B cell (primary cell): ENCODE results near the gene DEGS1. TPM values are rescaled to one million over a fixed set of nuclear protein-coding genes. Genes with fewer than 3 reads are reported as not detected.

ENCODE experiments used
- ATAC-seq: fragments of 200-7000 bp; cut with Tn5 transposase; one replicate; pipeline ENCODE4 v1.10.0; 2021; ENCODE audit warnings: low read depth, mild to moderate bottlenecking, moderate number of reproducible peaks, moderate library complexity
- CTCF ChIA-PET: fragments of 350-600 bp; sonication (Branson Sonifier 250); formaldehyde crosslinking; loops from one replicate; lab custom pipeline; 2021; ENCODE audit warnings: antibody characterized with exemption, inconsistent platforms; lab: Charles Lee
- POLR2A ChIA-PET: fragments of 350-600 bp; sonication (Branson Sonifier 250); formaldehyde crosslinking; loops from one replicate; lab custom pipeline; 2021; ENCODE audit warnings: antibody characterized with exemption; lab: Charles Lee
- DNase-seq: peaks from one replicate; pipeline ENCODE4 v3.0.0; 2013
- H2AFZ ChIP-seq: 2 replicates; pipeline ENCODE4 v1.6.1; 2012; ENCODE audit warnings: mild to moderate bottlenecking, low read depth, low read length; ENCODE audit not compliant: insufficient read depth, poor library complexity, severe bottlenecking
- H3K27ac ChIP-seq, 2 donors: 1 replicate in 1 of 2; 2 replicates in 1 of 2; pipeline ENCODE4 v1.5.1; 2012 to 2013; ENCODE audit warnings: low read length in 2 of 2, mild to moderate bottlenecking in 2 of 2, moderate library complexity in 1 of 2
- H3K27me3 ChIP-seq, 4 experiments: fragments of 200-600 bp in 1 of 4; sonication (generic) in 1 of 4; replicated peaks in 1 of 4; 1 replicate in 2 of 4; 2 replicates in 2 of 4; pipeline versions ENCODE4 v1.6.1 to v1.7.0; 2013 to 2016; ENCODE audit warnings: low read length in 3 of 4, mild to moderate bottlenecking in 2 of 4, mixed read lengths in 1 of 4, moderate library complexity in 1 of 4; ENCODE audit not compliant: insufficient read depth in 4 of 4, control insufficient read depth in 3 of 4; ENCODE audit errors: control extremely low read depth in 1 of 4
- H3K36me3 ChIP-seq, 2 experiments: replicated peaks in 1 of 2; 1 replicate in 1 of 2; 2 replicates in 1 of 2; pipeline versions ENCODE4 v1.6.1 to v1.7.1; 2013; ENCODE audit warnings: low read length in 1 of 2; ENCODE audit not compliant: insufficient read depth in 2 of 2, control insufficient read depth in 1 of 2; ENCODE audit errors: control extremely low read depth in 1 of 2, extremely low read depth in 1 of 2
- H3K4me1 ChIP-seq, 2 donors: fragments of 200-600 bp in 1 of 2; sonication (generic) in 1 of 2; 1 replicate in 1 of 2; 2 replicates in 1 of 2; pipeline versions ENCODE4 v1.5.1 to v1.6.1; 2013 to 2017; ENCODE audit warnings: low read length in 2 of 2; ENCODE audit not compliant: control insufficient read depth in 2 of 2, insufficient read depth in 2 of 2
- H3K4me2 ChIP-seq: replicated peaks from 2 replicates; pipeline ENCODE3; 2012; ENCODE audit warnings: mild to moderate bottlenecking, low read depth, low read length; ENCODE audit not compliant: poor library complexity, severe bottlenecking
- H3K4me3 ChIP-seq, 5 experiments: fragments of 200-600 bp in 1 of 5; sonication (generic) in 1 of 5; 1 replicate in 3 of 5; 2 replicates in 2 of 5; pipeline versions ENCODE4 v1.5.1 to v1.7.0; 2011 to 2016; ENCODE audit warnings: low read length in 4 of 5, mild to moderate bottlenecking in 4 of 5, low read depth in 2 of 5, control low read depth in 1 of 5, moderate library complexity in 1 of 5; ENCODE audit not compliant: insufficient read depth in 1 of 5; ENCODE audit errors: control extremely low read depth in 1 of 5, extremely low read depth in 1 of 5
- H3K79me2 ChIP-seq: fragments of 200-600 bp; sonication (generic); one replicate; pipeline ENCODE4 v1.6.0; 2016; ENCODE audit warnings: low read length; ENCODE audit not compliant: control insufficient read depth, insufficient read depth
- H3K9ac ChIP-seq: fragments of 200-600 bp; sonication (generic); 2 replicates; pipeline ENCODE4 v1.6.1; 2017; ENCODE audit warnings: mild to moderate bottlenecking, low read length, moderate library complexity
- H3K9me3 ChIP-seq, 3 donors: one replicate each; pipeline versions ENCODE4 v1.6.1 to v1.7.1; 2013; ENCODE audit warnings: low read length in 2 of 3; ENCODE audit not compliant: control insufficient read depth in 2 of 3, insufficient read depth in 1 of 3; ENCODE audit errors: control extremely low read depth in 1 of 3
- H4K20me1 ChIP-seq: 2 replicates; pipeline ENCODE4 v1.6.0; 2012; ENCODE audit warnings: mild to moderate bottlenecking, low read length; ENCODE audit not compliant: insufficient read depth, control insufficient read depth, poor library complexity, severe bottlenecking
- H3K27ac Mint-ChIP-seq: one replicate; pipeline ENCODE4 v1.8.0; 2021; ENCODE audit warnings: mixed read lengths
- H3K27me3 Mint-ChIP-seq: one replicate; pipeline ENCODE4 v1.8.0; 2021; ENCODE audit warnings: mixed read lengths
- H3K4me1 Mint-ChIP-seq: one replicate; pipeline ENCODE4 v1.8.0; 2021; ENCODE audit warnings: mixed read lengths
- H3K4me3 Mint-ChIP-seq: one replicate; pipeline ENCODE4 v1.8.0; 2021; ENCODE audit warnings: mixed read lengths
- H3K9me3 Mint-ChIP-seq: one replicate; pipeline ENCODE4 v1.8.0; 2022; ENCODE audit warnings: mixed read lengths; ENCODE audit not compliant: insufficient read depth
- CTCF ChIP-seq: fragments of 200-600 bp; IDR thresholded peaks from one replicate; pipeline ENCODE4 v1.8.0; 2022; ENCODE audit warnings: antibody characterized with exemption, mild to moderate bottlenecking
- EZH2 ChIP-seq: IDR thresholded peaks from 2 replicates; pipeline ENCODE4 v1.6.1; 2012; ENCODE audit warnings: borderline replicate concordance, low read depth, mild to moderate bottlenecking, moderate library complexity, low read length; ENCODE audit not compliant: insufficient read depth, poor library complexity, severe bottlenecking
- WGBS: methylation state at CpG from one replicate; pipeline ENCODE4 v1.1.5; 2013; ENCODE audit warnings: missing lambda C conversion rate; ENCODE audit not compliant: insufficient coverage; 5-methylcytosine and 5-hydroxymethylcytosine counted together
- intact Hi-C: fragments of 100-400 bp; cut with micrococcal nuclease; formaldehyde crosslinking; loops from one replicate; pipeline ENCODE4 v1.10.0; 2022
- polyA plus RNA-seq: library from polyadenylated mRNA; depleted of rRNA; stranded (reverse); fragments of >200 nt; gene quantifications from 2 replicates; pipeline ENCODE4 v1.2.3, GENCODE V29; 2012
- total RNA-seq, 2 donors: library from RNA; stranded (reverse); fragments of 120-200 nt in 1 of 2; gene quantifications; 1 replicate in 1 of 2; 2 replicates in 1 of 2; pipeline versions ENCODE4 v1.2.3 to v1.2.4, GENCODE V29; 2013 to 2022

DEGS1 gene
- total and polyA plus RNA-seq, 2 donors (not counting 1 experiment from before 2014, with no cell fraction given), result 49.0 to 52.1 TPM

GRCh38 chr1:224193319-224193966, 10.4 kb downstream of the DEGS1 start:
- H3K27me3 ChIP-seq, result no peaks in the 10 kb centered on the region
- H3K9ac ChIP-seq, result no peak overlapping the region
- Mint-ChIP-seq H3K9me3 (no peaks in the 10 kb centered on the region), H3K4me1 (peaks cover 35% of the 10 kb centered on the region), H3K27ac (no peak overlapping the region), H3K4me3 (no peak overlapping the region), H3K27me3 (no peaks in the 10 kb centered on the region)
- no peak for TF ChIP-seq EZH2
- no peak for TF ChIP-seq CTCF
- H3K4me1 ChIP-seq, result peaks cover 8 to 9% of the 10 kb centered on the region in 2 donors
- ChIA-PET CTCF (interaction anchor here (0.7 to 1.3 kb wide), 3 partner anchors 9 to 140 kb away, joined by 3 read pairs; no protein-coding TSS in a partner anchor), POLR2A (interaction anchor here (0.6 kb wide), 1 partner anchor 11 kb away, joined by 4 read pairs; no protein-coding TSS in a partner anchor)
- 85% methylated on average over 4 of the region's 8 CpGs for WGBS
- H3K4me3 ChIP-seq, result no peak overlapping the region
- ATAC-seq (no peak), DNase-seq (no peak)
- no peak overlapping the region for H3K4me2 ChIP-seq
- peaks cover 11 to 44% of the 10 kb centered on the region in 2 experiments for H3K36me3 ChIP-seq
- H2AFZ ChIP-seq, result no peak overlapping the region
- H3K27ac ChIP-seq, result peak overlapping the region in 1 of 2 donors; percentile 15
- H4K20me1 ChIP-seq, result peaks cover 26% of the 10 kb centered on the region
- intact Hi-C loops, result no loop called here
- peaks cover 59% of the 10 kb centered on the region for H3K79me2 ChIP-seq
- no peaks in the 10 kb centered on the region for H3K9me3 ChIP-seq
